Measurements from ENCODE around the gene ZNF581.

DNA sequence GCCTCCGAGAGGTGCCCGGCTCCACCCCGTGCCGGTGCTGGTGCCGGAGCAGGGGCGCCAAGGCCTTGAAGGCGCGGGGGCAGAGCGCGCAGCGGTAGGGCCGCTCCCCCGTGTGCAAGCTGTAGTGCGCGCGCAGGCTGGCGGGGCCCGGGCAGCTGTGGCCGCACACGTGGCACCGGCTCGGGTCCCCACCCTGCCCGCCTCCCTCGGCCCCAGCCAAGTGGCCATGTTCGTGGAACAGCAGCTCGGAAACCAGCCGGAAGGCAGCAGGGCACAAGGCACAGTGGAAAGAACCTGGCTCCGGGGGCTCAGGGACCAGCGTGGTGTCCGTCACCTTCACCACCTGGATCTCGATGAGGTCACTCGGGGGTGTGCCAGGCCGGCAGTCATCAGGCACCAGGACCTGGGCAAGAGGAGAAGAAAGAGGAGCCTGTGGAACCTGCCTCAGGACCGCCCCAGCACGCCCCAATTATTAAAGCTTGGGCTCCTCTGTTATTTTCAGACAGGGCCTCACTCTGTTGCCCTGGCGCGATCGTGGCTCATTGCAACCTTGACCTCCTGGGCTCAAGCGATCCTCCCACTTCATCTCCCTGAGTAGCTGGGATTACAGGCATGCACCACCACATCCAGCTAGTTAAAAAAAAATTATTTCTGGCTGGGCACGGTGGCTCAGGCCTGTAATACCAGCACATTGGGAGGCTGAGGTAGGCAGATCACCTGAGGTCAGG is 21.0 kb upstream of the ZNF581 start:
- no peak for TF ChIP-seq POLR2A (IDR thresholded peaks at IDR 0.05)
- TF ChIP-seq, protein P1, sequence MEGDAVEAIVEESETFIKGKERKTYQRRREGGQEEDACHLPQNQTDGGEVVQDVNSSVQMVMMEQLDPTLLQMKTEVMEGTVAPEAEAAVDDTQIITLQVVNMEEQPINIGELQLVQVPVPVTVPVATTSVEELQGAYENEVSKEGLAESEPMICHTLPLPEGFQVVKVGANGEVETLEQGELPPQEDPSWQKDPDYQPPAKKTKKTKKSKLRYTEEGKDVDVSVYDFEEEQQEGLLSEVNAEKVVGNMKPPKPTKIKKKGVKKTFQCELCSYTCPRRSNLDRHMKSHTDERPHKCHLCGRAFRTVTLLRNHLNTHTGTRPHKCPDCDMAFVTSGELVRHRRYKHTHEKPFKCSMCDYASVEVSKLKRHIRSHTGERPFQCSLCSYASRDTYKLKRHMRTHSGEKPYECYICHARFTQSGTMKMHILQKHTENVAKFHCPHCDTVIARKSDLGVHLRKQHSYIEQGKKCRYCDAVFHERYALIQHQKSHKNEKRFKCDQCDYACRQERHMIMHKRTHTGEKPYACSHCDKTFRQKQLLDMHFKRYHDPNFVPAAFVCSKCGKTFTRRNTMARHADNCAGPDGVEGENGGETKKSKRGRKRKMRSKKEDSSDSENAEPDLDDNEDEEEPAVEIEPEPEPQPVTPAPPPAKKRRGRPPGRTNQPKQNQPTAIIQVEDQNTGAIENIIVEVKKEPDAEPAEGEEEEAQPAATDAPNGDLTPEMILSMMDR (IDR thresholded peaks at IDR 0.05), result no peak

All from esophagus squamous epithelium (tissue), 4 donors.